ENCODE data around the gene CLGN.

The CLGN gene

DNA sequence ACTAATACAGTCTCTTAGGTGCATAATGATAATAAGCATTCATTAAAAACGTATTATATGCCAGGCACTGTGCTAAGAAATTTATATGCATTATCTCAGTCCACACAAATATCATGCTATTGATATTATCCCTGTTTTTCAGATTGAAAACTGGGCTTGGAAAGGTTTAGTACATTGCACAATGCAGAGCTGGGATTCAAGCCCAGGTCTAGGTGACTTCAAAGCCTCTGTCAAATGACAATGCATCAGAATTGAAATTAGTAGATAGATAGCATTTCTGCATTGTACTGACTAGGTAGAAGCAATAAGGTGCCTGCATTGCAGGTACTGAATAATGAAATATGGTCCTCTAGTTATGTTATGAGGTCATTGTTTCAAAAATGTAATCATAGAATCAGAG lies 72.2 kb downstream of the CLGN start:
- H3K9me2 ChIP-seq (replicated peaks; ENCODE audit: control insufficient read depth, low read length), result no peaks in the 10 kb centered on the region
- H3K9me3 ChIP-seq (ENCODE audit: control insufficient read depth, insufficient read depth, low read length), result no peaks in the 10 kb centered on the region
- H4K20me1 ChIP-seq (ENCODE audit: control insufficient read depth, insufficient read depth, low read depth, low read length), result no peaks in the 10 kb centered on the region
- no peak overlapping the region for H3K4me2 ChIP-seq (ENCODE audit: low read length)
- peaks cover 14% of the 10 kb centered on the region for H3K27me3 ChIP-seq (ENCODE audit: control insufficient read depth, low read length)
- no peaks in the 10 kb centered on the region for H3K36me3 ChIP-seq (ENCODE audit: control insufficient read depth, low read length)
- no peak overlapping the region for H3K4me3 ChIP-seq (ENCODE audit: low read length)
- TF ChIP-seq EZH2phosphoT487 (IDR thresholded peaks at IDR 0.05; ENCODE audit: borderline replicate concordance, low read length), result no peak
- TF ChIP-seq, protein P1, sequence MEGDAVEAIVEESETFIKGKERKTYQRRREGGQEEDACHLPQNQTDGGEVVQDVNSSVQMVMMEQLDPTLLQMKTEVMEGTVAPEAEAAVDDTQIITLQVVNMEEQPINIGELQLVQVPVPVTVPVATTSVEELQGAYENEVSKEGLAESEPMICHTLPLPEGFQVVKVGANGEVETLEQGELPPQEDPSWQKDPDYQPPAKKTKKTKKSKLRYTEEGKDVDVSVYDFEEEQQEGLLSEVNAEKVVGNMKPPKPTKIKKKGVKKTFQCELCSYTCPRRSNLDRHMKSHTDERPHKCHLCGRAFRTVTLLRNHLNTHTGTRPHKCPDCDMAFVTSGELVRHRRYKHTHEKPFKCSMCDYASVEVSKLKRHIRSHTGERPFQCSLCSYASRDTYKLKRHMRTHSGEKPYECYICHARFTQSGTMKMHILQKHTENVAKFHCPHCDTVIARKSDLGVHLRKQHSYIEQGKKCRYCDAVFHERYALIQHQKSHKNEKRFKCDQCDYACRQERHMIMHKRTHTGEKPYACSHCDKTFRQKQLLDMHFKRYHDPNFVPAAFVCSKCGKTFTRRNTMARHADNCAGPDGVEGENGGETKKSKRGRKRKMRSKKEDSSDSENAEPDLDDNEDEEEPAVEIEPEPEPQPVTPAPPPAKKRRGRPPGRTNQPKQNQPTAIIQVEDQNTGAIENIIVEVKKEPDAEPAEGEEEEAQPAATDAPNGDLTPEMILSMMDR (IDR thresholded peaks at IDR 0.05; ENCODE audit: low read depth, low read length, poor library complexity, severe bottlenecking), result no peak
- H3F3A ChIP-seq (ENCODE audit: control insufficient read depth, insufficient read depth), result no peaks in the 10 kb centered on the region
- H3K4me1 ChIP-seq (ENCODE audit: control insufficient read depth, low read length), result no peaks in the 10 kb centered on the region
- no peaks in the 10 kb centered on the region for H3K79me2 ChIP-seq (ENCODE audit: control insufficient read depth, low read length)
- H3K27ac ChIP-seq (ENCODE audit: low read depth, low read length), result no peak overlapping the region

DNA sequence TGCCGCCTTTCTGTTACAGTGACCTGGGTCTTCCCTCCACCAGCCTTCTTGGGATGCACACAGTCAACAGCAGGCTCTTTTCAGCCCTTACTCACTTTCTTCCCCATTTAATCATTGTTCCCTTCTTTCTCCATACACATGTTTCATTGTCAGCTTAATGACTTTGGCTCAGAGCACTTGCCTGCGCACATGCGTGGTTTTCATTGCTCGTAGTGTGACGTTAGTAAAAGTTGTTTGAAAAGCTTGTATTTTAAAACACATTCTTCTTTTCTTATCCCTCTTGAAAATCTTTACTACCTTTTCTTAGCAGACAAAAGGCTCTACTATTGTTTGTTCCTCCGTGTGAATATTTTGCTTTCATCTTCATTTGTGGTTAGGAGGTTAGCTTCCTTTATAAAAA lies 73.7 kb downstream of the CLGN start:
- no peak overlapping the region for H3K4me3 ChIP-seq (ENCODE audit: low read length)
- H4K20me1 ChIP-seq (ENCODE audit: control insufficient read depth, insufficient read depth, low read depth, low read length), result no peaks in the 10 kb centered on the region
- no peaks in the 10 kb centered on the region for H3K4me1 ChIP-seq (ENCODE audit: control insufficient read depth, low read length)
- no peaks in the 10 kb centered on the region for H3K79me2 ChIP-seq (ENCODE audit: control insufficient read depth, low read length)
- TF ChIP-seq, protein P1 (IDR thresholded peaks at IDR 0.05; ENCODE audit: low read depth, low read length, poor library complexity, severe bottlenecking), result no peak
- no peak for TF ChIP-seq EZH2phosphoT487 (IDR thresholded peaks at IDR 0.05; ENCODE audit: borderline replicate concordance, low read length)
- no peaks in the 10 kb centered on the region for H3K36me3 ChIP-seq (ENCODE audit: control insufficient read depth, low read length)
- peaks cover 27% of the 10 kb centered on the region for H3K27me3 ChIP-seq (ENCODE audit: control insufficient read depth, low read length)
- H3K9me3 ChIP-seq (ENCODE audit: control insufficient read depth, insufficient read depth, low read length), result no peaks in the 10 kb centered on the region
- H3K27ac ChIP-seq (ENCODE audit: low read depth, low read length), result no peak overlapping the region
- no peak overlapping the region for H3K4me2 ChIP-seq (ENCODE audit: low read length)
- no peaks in the 10 kb centered on the region for H3F3A ChIP-seq (ENCODE audit: control insufficient read depth, insufficient read depth)
- H3K9me2 ChIP-seq (replicated peaks; ENCODE audit: control insufficient read depth, low read length), result no peaks in the 10 kb centered on the region

DNA sequence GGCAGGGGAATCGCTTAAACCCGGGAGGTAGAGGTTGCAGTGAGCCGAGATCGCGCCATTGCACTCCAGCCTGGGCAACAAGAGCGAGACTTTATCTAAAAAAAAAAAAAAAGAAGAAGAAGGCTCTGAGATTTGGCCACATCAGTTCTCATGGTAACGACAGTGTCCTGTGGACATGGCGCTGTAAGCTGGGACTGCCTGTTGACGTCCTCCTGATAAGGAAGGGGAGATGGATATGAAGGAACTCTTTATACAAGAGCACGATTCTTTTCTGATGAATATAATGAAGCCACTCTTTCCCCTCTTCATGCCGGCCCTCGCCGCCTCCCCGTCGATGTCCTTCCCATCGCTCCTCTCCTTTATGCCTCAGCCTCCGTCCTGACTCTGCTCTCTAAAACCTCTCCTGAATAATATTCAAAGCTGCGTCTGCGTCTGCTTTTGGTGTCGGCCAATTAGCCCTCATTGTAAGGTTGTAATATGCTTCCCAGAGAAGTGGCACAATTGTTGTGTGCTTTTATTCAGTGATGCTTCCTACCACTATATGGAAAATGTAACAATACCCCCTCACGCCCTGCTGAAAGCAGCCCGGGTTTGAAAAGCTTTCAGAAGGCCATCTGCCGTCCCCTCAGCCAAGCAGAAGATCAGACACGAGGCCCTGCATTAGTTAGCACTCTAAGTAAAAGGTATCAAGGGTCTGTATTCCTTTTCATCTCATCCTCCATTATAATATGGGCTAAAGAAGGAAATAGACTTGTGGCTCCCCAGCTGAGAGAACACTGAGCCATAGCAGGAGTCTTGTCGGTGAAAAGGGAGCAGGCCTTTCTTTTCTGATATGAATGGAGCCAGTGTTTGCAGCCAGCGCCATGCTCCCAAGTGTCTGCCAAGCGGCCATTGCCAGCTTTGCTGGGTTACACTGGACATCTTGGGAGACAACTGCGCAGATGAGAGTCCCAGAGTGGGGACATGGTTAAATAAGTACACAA lies 76.1 kb downstream of the CLGN start:
- Histone ChIP-seq H3K27me3 (ENCODE audit: control insufficient read depth, low read length) (peaks cover 20% of the 10 kb centered on the region), H3F3A (ENCODE audit: control insufficient read depth, insufficient read depth) (no peaks in the 10 kb centered on the region), H4K20me1 (ENCODE audit: control insufficient read depth, insufficient read depth, low read depth, low read length) (no peaks in the 10 kb centered on the region), H3K4me3 (ENCODE audit: low read length) (no peak overlapping the region), H3K79me2 (ENCODE audit: control insufficient read depth, low read length) (no peaks in the 10 kb centered on the region), H3K4me2 (ENCODE audit: low read length) (no peak overlapping the region), H3K9me2 (replicated peaks; ENCODE audit: control insufficient read depth, low read length) (no peaks in the 10 kb centered on the region), H3K27ac (ENCODE audit: low read depth, low read length) (no peak overlapping the region), H3K36me3 (ENCODE audit: control insufficient read depth, low read length) (no peaks in the 10 kb centered on the region), H3K9me3 (ENCODE audit: control insufficient read depth, insufficient read depth, low read length) (no peaks in the 10 kb centered on the region), H3K4me1 (ENCODE audit: control insufficient read depth, low read length) (no peaks in the 10 kb centered on the region)
- no peak for TF ChIP-seq EZH2phosphoT487 (IDR thresholded peaks at IDR 0.05; ENCODE audit: borderline replicate concordance, low read length)
- TF ChIP-seq, protein P1 (IDR thresholded peaks at IDR 0.05; ENCODE audit: low read depth, low read length, poor library complexity, severe bottlenecking), result no peak

Measured in DOHH2 (cell line).